Endothelial cell of umbilical vein (primary cell): ENCODE results near the gene CPED1. TPM values are rescaled to one million over a fixed set of nuclear protein-coding genes. Genes with fewer than 3 reads are reported as not detected.
"Not testable (repeated sequence)": the region's sequence is repeated elsewhere in the genome, so short reads cannot be mapped to it uniquely, and the experiment has no call there.

ENCODE experiments used
- BruUV-seq: library from RNA; stranded (reverse); fragments of 400-500 nt; replicated peaks from 2 replicates; lab custom pipeline; 2021; lab: Mats Ljungman, UMichigan
- CTCF ChIA-PET: fragments of 300-600, 350-600 bp; sonication (Branson Sonifier 250); formaldehyde crosslinking; loops from one replicate; lab custom pipeline; 2021; ENCODE audit warnings: antibody characterized with exemption, inconsistent platforms; lab: Charles Lee
- POLR2A ChIA-PET: fragments of 300-600, 350-600 bp; sonication (Branson Sonifier 250); formaldehyde crosslinking; loops from one replicate; lab custom pipeline; 2021; ENCODE audit warnings: antibody characterized with exemption, inconsistent platforms; lab: Charles Lee
- DNase-seq: peaks from one replicate; pipeline ENCODE4 v3.0.0-alpha.2; 2011; ENCODE audit warnings: low read depth, low spot score
- FAIRE-seq: peaks from 2 replicates; lab custom pipeline; 2011; peaks lifted over from hg19 to GRCh38; lab: Jason Lieb, UNC
- H2AFZ ChIP-seq: 2 replicates; pipeline ENCODE4 v1.6.0; 2012; ENCODE audit warnings: low read depth, low read length, control low read depth, inconsistent platforms
- H3K27ac ChIP-seq: 2 replicates; pipeline ENCODE4 v1.5.1; 2011; ENCODE audit warnings: low read depth, mild to moderate bottlenecking, control low read depth, low read length, moderate library complexity; ENCODE audit not compliant: insufficient read depth
- H3K27me3 ChIP-seq, 2 experiments: 2 replicates each; pipeline versions ENCODE4 v1.6.0 to v1.6.1; 2011; ENCODE audit warnings: low read length in 2 of 2, mixed read lengths in 1 of 2; ENCODE audit not compliant: control insufficient read depth in 2 of 2, insufficient read depth in 2 of 2
- H3K36me3 ChIP-seq, 2 experiments: 2 replicates in 1 of 2; 3 replicates in 1 of 2; pipeline ENCODE4 v1.5.1; 2011; ENCODE audit warnings: low read length in 2 of 2, mild to moderate bottlenecking in 1 of 2, moderate library complexity in 1 of 2; ENCODE audit not compliant: control insufficient read depth in 2 of 2, insufficient read depth in 2 of 2; ENCODE audit errors: extremely low read depth in 1 of 2
- H3K4me1 ChIP-seq: 3 replicates; pipeline ENCODE4 v1.5.1; 2011; ENCODE audit warnings: mild to moderate bottlenecking, low read length; ENCODE audit not compliant: control insufficient read depth, insufficient read depth; ENCODE audit errors: extremely low read depth
- H3K4me2 ChIP-seq: 2 replicates; pipeline ENCODE4 v1.6.1; 2011; ENCODE audit warnings: low read length, control low read depth, mixed read lengths; ENCODE audit not compliant: insufficient read depth
- H3K4me3 ChIP-seq, 3 experiments: fragments of 200-600 bp in 1 of 3; sonication (generic), shearing (Covaris generic) in 1 of 3; replicated peaks in 1 of 3; 2 replicates each; pipeline ENCODE4 v1.5.1; 2011 to 2016; ENCODE audit warnings: control low read depth in 3 of 3, low read length in 3 of 3, mild to moderate bottlenecking in 2 of 3, inconsistent platforms in 1 of 3, low read depth in 1 of 3, moderate library complexity in 1 of 3; ENCODE audit not compliant: insufficient read depth in 1 of 3
- H3K79me2 ChIP-seq: 2 replicates; pipeline ENCODE4 v1.6.0; 2012; ENCODE audit warnings: low read length, inconsistent platforms; ENCODE audit not compliant: control insufficient read depth, insufficient read depth
- H3K9ac ChIP-seq: replicated peaks from 2 replicates; pipeline ENCODE3; 2011; ENCODE audit warnings: low read length, control low read depth; ENCODE audit not compliant: insufficient read depth; ENCODE audit errors: extremely low read depth
- H3K9me1 ChIP-seq: replicated peaks from 3 replicates; pipeline ENCODE4 v1.6.0; 2011; ENCODE audit warnings: mild to moderate bottlenecking, low read length; ENCODE audit not compliant: control insufficient read depth, insufficient read depth; ENCODE audit errors: extremely low read depth
- H3K9me3 ChIP-seq: replicated peaks from 2 replicates; pipeline ENCODE4 v1.5.1; 2012; ENCODE audit warnings: low read length, inconsistent platforms; ENCODE audit not compliant: control insufficient read depth, insufficient read depth
- H4K20me1 ChIP-seq: replicated peaks from 2 replicates; pipeline ENCODE3; 2011; ENCODE audit warnings: mild to moderate bottlenecking, low read length; ENCODE audit not compliant: control insufficient read depth, insufficient read depth; ENCODE audit errors: extremely low read depth
- EZH2 ChIP-seq: IDR thresholded peaks from 2 replicates; pipeline ENCODE4 v1.6.1; 2012; ENCODE audit warnings: borderline replicate concordance, low read depth, mild to moderate bottlenecking, moderate library complexity, low read length, inconsistent platforms; ENCODE audit not compliant: severe bottlenecking
- dilution Hi-C: fragments of 300-500 bp; cut with MboI; formaldehyde crosslinking; loops from one replicate; pipeline ENCODE4 v1.15.0; 2019; ENCODE audit warnings: low sequenced_read_pairs; ENCODE audit not compliant: extremely low pct_ligation_motif_present
- intact Hi-C: fragments of 100-400 bp; cut with micrococcal nuclease; formaldehyde crosslinking; loops from one replicate; pipeline ENCODE4 v1.10.0; 2022
- polyA plus RNA-seq, 4 experiments: library from polyadenylated mRNA; depleted of rRNA in 3 of 4; stranded (reverse) in 3 of 4; unstranded in 1 of 4; fragments of >200 nt; gene quantifications; 2 replicates each; pipeline versions ENCODE4 v1.2.1 to v1.2.3, GENCODE V29; 2011 to 2012; ENCODE audit warnings: missing spikeins in 1 of 4
- total RNA-seq: library from RNA; stranded (reverse); gene quantifications from 2 replicates; pipeline ENCODE4 v1.2.3, GENCODE V29; 2021

CPED1 gene
- total and polyA plus RNA-seq, 2 donors (not counting 3 experiments of a cell fraction or from before 2014, with no cell fraction given), result 0.22 to 3.0 TPM

- DNase-seq, result no peak
- Histone ChIP-seq H3K79me2 (no peaks in the 10 kb centered on the region), H3K4me3 (no peak overlapping the region), H2AFZ (no peak overlapping the region), H3K27ac (no peak overlapping the region), H3K9me3 (no peaks in the 10 kb centered on the region), H3K4me1 (no peaks in the 10 kb centered on the region), H3K36me3 (no peaks in the 10 kb centered on the region), H3K27me3 (no peaks in the 10 kb centered on the region), H3K4me2 (no peak overlapping the region), H4K20me1 (no peaks in the 10 kb centered on the region), H3K9ac (no peak overlapping the region), H3K9me1 (no peaks in the 10 kb centered on the region)
- TF ChIP-seq EZH2, result no peak
- intact Hi-C loops (loop anchor here (1.0 kb wide), 1 partner anchor 872 kb away; no protein-coding TSS in a partner anchor), dilution Hi-C loops (no loop called here)
- no TSS peak for BruUV-seq
- ChIA-PET CTCF (interaction anchor here (0.9 to 1.7 kb wide), 3 partner anchors 14 to 871 kb away, joined by 3 to 11 read pairs (median 3); no protein-coding TSS in a partner anchor), POLR2A (no interaction called here)
- no peak for FAIRE-seq
Measured at GRCh38 chr7:121123032-121123431, 134.5 kb downstream of the CPED1 start.

GRCh38 chr7:121125454-121125853, 136.9 kb downstream of the CPED1 start:
- DNase-seq, FAIRE-seq, H3K9ac ChIP-seq, H3K79me2 ChIP-seq, H3K36me3 ChIP-seq, POLR2A ChIA-PET, H3K27me3 ChIP-seq, dilution Hi-C loops, H3K27ac ChIP-seq, H2AFZ ChIP-seq, H4K20me1 ChIP-seq, BruUV-seq, H3K4me1 ChIP-seq, H3K4me3 ChIP-seq, H3K9me3 ChIP-seq, H3K4me2 ChIP-seq, H3K9me1 ChIP-seq: not testable (repeated sequence)
- CTCF ChIA-PET, result interaction anchor here (1.6 kb wide), 1 partner anchor 869 kb away, joined by 21 read pairs; no protein-coding TSS in a partner anchor
- intact Hi-C loops, result loop anchor here (5.0 kb wide), 1 partner anchor 242 kb away; no protein-coding TSS in a partner anchor
